ENCODE measurements around the gene HNRNPUL2. TPM values are rescaled to one million over a fixed set of nuclear protein-coding genes. Genes with fewer than 3 reads are reported as not detected.
A peak's percentile ranks its signal among the peaks of the same experiment; 100 is the strongest.

HNRNPUL2 gene
- total and polyA plus RNA-seq, 2 donors (not counting 1 experiment from before 2014, with no cell fraction given) = 14.6 to 70.4 TPM

- Histone ChIP-seq H3K9ac (ENCODE audit: low read length) (peak overlapping the region; percentile 82), H3K36me3 (replicated peaks in 1 of 2; ENCODE audit: control extremely low read depth in 1 of 2, control insufficient read depth in 1 of 2, extremely low read depth in 1 of 2, insufficient read depth in 2 of 2, low read length in 1 of 2) (peaks cover 4 to 19% of the 10 kb centered on the region in 2 experiments), H2AFZ (ENCODE audit: insufficient read depth, low read depth, low read length, poor library complexity, severe bottlenecking) (no peak overlapping the region), H3K4me3 (ENCODE audit: control extremely low read depth in 1 of 5, extremely low read depth in 1 of 5, insufficient read depth in 1 of 5, low read depth in 2 of 5, low read length in 4 of 5) (peak overlapping the region; percentile 36 to 98 (median 83)), H3K27me3 (replicated peaks in 1 of 4; ENCODE audit: control extremely low read depth in 1 of 4, control insufficient read depth in 3 of 4, insufficient read depth in 4 of 4, low read length in 3 of 4) (no peaks in the 10 kb centered on the region), H3K4me2 (replicated peaks; ENCODE audit: low read depth, low read length, poor library complexity, severe bottlenecking) (peak overlapping the region; percentile 78), H3K27ac (ENCODE audit: low read length in 2 of 2) (peak overlapping the region in 1 of 2 donors; percentile 81), H3K9me3 (ENCODE audit: control extremely low read depth in 1 of 3, control insufficient read depth in 2 of 3, insufficient read depth in 1 of 3, low read length in 2 of 3) (no peaks in the 10 kb centered on the region), H3K4me1 (ENCODE audit: control insufficient read depth in 2 of 2, insufficient read depth in 2 of 2, low read length in 2 of 2) (peaks cover 21 to 41% of the 10 kb centered on the region in 2 donors), H3K79me2 (ENCODE audit: control insufficient read depth, insufficient read depth, low read length) (peaks cover 62% of the 10 kb centered on the region), H4K20me1 (ENCODE audit: control insufficient read depth, insufficient read depth, low read length, poor library complexity, severe bottlenecking) (peaks cover 9% of the 10 kb centered on the region)
- Mint-ChIP-seq H3K27ac (peak overlapping the region; percentile 56), H3K27me3 (no peaks in the 10 kb centered on the region), H3K9me3 (ENCODE audit: insufficient read depth) (no peaks in the 10 kb centered on the region), H3K4me3 (peak overlapping the region; percentile 97), H3K4me1 (peaks cover 57% of the 10 kb centered on the region)
- intact Hi-C loops (cut with micrococcal nuclease) = no loop called here
- CTCF ChIA-PET = interaction anchor here (1.4 to 2.0 kb wide), 2 partner anchors 75 kb away, joined by 7 read pairs; partner anchors contain the start of gene TUT1
- DNase-seq = no peak
- 63% methylated on average over 15 of the region's 16 CpGs for WGBS (ENCODE audit: insufficient coverage)
- TF ChIP-seq EZH2 (IDR thresholded peaks at IDR 0.05; ENCODE audit: borderline replicate concordance, insufficient read depth, low read depth, low read length, poor library complexity, severe bottlenecking) (no peak), CTCF (IDR thresholded peaks at IDR 0.05) (no peak)
- POLR2A ChIA-PET = interaction anchor here (0.8 to 3.3 kb wide), 14 partner anchors 8 to 105 kb away, joined by 3 to 62 read pairs (median 6); partner anchors contain the start of genes B3GAT3, EEF1G, GANAB and HNRNPUL2
- no peak for ATAC-seq (ENCODE audit: low read depth)
These were observed 60.9 kb downstream of the HNRNPUL2 start for GRCh38 chr11:62666259-62666926.

All from B cell (primary cell).